ENCODE measurements around the gene KLK4.

Gene KLK4

DNA sequence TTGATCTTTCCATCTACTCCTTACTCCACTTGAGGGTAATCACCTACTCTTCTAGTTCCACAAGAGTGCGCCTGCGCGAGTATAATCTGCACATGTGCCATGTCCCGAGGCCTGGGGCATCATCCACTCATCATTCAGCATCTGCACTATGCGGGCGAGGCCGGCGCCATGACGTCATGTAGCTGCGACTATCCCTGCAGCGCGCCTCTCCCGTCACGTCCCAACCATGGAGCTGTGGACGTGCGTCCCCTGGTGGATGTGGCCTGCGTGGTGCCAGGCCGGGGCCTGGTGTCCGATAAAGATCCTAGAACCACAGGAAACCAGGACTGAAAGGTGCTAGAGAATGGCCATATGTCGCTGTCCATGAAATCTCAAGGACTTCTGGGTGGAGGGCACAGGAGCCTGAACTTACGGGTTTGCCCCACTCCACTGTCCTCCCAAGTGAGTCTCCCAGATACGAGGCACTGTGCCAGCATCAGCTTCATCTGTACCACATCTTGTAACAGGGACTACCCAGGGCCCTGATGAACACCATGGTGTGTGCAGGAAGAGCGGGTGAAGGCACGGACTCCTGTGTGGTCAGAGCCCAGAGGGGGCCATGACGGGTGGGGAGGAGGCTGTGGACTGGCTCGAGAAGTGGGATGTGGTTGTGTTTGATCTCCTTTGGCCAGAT is 40.6 kb downstream of the KLK4 start:
- TF ChIP-seq, protein P1, sequence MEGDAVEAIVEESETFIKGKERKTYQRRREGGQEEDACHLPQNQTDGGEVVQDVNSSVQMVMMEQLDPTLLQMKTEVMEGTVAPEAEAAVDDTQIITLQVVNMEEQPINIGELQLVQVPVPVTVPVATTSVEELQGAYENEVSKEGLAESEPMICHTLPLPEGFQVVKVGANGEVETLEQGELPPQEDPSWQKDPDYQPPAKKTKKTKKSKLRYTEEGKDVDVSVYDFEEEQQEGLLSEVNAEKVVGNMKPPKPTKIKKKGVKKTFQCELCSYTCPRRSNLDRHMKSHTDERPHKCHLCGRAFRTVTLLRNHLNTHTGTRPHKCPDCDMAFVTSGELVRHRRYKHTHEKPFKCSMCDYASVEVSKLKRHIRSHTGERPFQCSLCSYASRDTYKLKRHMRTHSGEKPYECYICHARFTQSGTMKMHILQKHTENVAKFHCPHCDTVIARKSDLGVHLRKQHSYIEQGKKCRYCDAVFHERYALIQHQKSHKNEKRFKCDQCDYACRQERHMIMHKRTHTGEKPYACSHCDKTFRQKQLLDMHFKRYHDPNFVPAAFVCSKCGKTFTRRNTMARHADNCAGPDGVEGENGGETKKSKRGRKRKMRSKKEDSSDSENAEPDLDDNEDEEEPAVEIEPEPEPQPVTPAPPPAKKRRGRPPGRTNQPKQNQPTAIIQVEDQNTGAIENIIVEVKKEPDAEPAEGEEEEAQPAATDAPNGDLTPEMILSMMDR (conservative IDR thresholded peaks at IDR 0.05; ENCODE audit: low read depth, low read length): no peak
- no peak for DNase-seq (ENCODE audit: low read depth)
- no peak overlapping the region for H3K4me3 ChIP-seq (ENCODE audit: low read depth, low read length)

DNA sequence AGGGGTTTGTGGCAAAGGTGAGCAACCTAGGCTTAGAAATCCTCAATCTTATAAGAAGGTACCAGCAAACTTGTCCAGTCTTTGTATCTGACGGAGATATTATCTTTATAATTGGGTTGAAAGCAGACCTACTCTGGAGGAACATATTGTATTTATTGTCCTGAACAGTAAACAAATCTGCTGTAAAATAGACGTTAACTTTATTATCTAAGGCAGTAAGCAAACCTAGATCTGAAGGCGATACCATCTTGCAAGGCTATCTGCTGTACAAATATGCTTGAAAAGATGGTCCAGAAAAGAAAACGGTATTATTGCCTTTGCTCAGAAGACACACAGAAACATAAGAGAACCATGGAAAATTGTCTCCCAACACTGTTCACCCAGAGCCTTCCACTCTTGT is 41.7 kb downstream of the KLK4 start:
- TF ChIP-seq, protein P1 (conservative IDR thresholded peaks at IDR 0.05; ENCODE audit: low read depth, low read length): no peak
- H3K4me3 ChIP-seq (ENCODE audit: low read depth, low read length): no peak overlapping the region
- no peak for DNase-seq (ENCODE audit: low read depth)

DNA sequence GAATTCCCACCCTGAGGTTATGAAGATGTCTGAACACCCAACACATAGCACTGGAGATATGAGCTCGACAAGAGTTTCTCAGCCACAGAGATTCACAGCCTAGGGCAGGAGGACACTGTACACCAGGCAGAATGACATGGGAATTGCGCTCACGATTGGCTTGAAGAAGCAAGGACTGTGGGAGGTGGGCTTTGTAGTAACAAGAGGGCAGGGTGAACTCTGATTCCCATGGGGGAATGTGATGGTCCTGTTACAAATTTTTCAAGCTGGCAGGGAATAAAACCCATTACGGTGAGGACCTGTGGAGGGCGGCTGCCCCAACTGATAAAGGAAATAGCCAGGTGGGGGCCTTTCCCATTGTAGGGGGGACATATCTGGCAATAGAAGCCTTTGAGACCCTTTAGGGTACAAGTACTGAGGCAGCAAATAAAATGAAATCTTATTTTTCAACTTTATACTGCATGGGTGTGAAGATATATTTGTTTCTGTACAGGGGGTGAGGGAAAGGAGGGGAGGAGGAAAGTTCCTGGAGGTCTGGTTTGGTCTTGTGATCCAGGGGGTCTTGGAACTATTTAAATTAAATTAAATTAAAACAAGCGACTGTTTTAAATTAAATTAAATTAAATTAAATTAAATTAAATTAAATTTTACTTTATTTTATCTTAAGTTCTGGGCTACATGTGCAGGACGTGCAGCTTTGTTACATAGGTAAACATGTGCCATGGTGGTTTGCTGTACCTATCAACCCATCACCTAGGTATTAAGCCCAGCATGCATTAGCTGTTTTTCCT is 49.5 kb downstream of the KLK4 start:
- DNase-seq (ENCODE audit: low read depth): no peak
- no peak overlapping the region for H3K4me3 ChIP-seq (ENCODE audit: low read depth, low read length)
- TF ChIP-seq, protein P1 (conservative IDR thresholded peaks at IDR 0.05; ENCODE audit: low read depth, low read length): no peak

DNA sequence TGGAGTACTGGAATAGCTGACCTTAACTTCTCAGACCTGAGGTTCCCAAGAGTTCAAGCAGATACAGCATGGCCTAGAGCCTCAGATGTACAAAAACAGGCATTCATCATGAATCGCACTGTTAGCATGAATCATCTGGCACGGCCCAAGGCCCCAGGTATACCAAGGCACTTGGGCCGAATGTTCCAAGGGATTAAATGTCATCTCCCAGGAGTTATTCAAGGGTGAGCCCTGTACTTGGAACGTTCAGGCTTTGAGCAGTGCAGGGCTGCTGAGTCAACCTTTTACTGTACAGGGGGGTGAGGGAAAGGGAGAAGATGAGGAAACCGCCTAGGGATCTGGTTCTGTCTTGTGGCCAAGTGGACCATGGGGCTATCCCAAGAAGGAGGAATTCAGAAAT is 50.2 kb downstream of the KLK4 start:
- DNase-seq (ENCODE audit: low read depth): no peak
- TF ChIP-seq, protein P1 (conservative IDR thresholded peaks at IDR 0.05; ENCODE audit: low read depth, low read length): no peak

DNA sequence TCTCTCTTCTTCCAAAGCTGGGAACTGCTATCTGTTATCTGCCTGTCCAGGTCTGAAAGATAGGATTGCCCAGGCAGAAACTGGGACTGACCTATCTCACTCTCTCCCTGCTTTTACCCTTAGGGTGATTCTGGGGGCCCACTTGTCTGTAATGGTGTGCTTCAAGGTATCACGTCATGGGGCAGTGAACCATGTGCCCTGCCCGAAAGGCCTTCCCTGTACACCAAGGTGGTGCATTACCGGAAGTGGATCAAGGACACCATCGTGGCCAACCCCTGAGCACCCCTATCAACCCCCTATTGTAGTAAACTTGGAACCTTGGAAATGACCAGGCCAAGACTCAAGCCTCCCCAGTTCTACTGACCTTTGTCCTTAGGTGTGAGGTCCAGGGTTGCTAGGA is 51.3 kb downstream of the KLK4 start:
- TF ChIP-seq, protein P1 (conservative IDR thresholded peaks at IDR 0.05; ENCODE audit: low read depth, low read length): no peak
- H3K4me3 ChIP-seq (ENCODE audit: low read depth, low read length): no peak overlapping the region
- no peak for DNase-seq (ENCODE audit: low read depth)

More for the DNA sequence above, 50.2 kb downstream of the KLK4 start:
- H3K4me3 ChIP-seq (ENCODE audit: low read depth, low read length): no peak overlapping the region

DNA sequence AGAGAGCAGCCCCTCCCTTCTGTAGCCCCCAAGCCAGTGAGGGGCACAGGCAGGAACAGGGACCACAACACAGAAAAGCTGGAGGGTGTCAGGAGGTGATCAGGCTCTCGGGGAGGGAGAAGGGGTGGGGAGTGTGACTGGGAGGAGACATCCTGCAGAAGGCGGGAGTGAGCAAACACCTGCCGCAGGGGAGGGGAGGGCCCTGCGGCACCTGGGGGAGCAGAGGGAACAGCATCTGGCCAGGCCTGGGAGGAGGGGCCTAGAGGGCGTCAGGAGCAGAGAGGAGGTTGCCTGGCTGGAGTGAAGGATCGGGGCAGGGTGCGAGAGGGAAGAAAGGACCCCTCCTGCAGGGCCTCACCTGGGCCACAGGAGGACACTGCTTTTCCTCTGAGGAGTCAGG is 52.3 kb downstream of the KLK4 start:
- no peak overlapping the region for H3K4me3 ChIP-seq (ENCODE audit: low read depth, low read length)
- TF ChIP-seq, protein P1 (conservative IDR thresholded peaks at IDR 0.05; ENCODE audit: low read depth, low read length): no peak
- DNase-seq (ENCODE audit: low read depth): no peak

Measured in choroid plexus epithelial cell (primary cell).